GM18873 (cell line): ENCODE data around the gene SLC9A8.

Source experiments
- ATAC-seq: cut with Tn5 transposase; IDR thresholded peaks from one replicate; pipeline ENCODE4 v1.9.1; 2021; ENCODE audit warnings: mild to moderate bottlenecking, moderate library complexity, moderate number of reproducible peaks; ENCODE audit not compliant: unreplicated experiment, low FRiP score

The SLC9A8 gene

DNA sequence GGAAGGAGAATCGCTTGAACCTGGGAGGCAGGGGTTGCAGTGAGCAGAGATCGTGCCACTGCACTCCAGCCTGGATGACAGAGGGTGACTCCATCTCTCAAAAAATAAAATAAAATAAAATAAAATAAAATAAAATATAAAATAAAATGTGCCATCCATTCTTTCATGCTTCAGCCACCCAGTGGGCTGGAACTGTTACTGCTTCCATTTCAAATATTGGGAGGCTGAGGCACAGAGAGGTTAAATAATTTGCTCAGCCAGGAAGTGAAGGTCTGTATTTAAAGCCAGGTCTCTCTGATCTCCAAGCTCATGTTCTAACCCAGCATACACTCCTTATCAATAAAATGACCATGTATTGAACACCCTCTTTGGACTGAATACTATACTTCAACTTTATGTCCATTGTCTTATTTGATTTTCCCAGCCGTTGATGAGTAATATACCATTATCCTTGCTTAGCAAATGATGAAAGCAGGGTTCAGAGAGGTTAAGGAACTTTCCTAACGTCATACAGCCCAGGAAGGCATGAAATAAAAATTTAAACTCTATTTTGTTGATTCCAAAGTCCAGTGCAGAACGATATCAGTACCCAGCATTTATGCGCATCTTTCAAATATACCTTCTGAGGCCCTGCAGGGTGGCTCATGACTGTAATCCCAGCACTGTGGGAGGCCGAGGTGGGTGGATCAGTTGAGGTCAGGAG lies 25.8 kb upstream of the SLC9A8 start:
- no peak for ATAC-seq

DNA sequence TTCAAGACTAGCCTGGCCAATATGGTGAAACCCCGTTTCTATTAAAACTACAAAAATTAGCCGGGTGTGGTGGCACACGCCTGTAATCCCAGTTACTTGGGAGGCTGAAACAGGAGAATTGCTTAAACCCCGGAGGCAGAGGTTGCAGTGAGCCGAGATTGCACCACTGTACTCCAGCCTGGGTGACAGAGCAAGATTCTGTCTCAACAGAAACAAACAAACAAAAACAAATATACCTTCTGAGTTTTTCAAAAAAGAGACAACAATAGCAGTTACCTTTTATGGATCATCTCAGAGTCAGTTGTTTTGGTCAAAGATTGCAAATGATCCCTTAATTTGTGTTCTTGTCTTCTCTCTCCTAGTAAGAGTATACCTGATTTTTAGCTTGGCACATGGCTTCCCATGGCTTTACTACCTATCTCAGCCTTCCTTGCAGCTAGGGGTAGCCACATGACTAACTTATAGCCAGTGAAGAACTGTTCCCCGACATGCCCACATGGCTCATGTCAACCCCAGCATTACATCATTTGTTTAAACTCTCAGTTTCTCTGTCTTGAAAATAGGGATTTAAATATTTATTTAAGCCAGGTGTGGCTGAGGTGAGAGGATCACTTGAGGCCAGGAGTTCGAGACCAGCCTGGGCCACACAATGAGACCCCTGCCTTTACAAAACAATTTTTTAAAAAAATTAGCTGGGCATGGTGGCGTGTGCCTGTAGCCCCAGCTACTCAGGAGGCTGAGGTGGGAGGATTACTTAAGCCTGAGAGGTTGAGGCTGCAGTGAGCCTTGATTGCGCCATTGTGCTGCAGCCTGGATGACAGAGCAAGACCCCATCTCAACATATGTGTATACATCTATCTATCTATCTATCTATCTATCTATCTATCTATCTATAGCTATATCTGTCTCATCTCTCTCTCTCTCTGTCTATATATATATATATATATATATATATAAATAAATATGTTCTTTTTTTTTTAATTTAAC lies 25.0 kb upstream of the SLC9A8 start:
- no peak for ATAC-seq

DNA sequence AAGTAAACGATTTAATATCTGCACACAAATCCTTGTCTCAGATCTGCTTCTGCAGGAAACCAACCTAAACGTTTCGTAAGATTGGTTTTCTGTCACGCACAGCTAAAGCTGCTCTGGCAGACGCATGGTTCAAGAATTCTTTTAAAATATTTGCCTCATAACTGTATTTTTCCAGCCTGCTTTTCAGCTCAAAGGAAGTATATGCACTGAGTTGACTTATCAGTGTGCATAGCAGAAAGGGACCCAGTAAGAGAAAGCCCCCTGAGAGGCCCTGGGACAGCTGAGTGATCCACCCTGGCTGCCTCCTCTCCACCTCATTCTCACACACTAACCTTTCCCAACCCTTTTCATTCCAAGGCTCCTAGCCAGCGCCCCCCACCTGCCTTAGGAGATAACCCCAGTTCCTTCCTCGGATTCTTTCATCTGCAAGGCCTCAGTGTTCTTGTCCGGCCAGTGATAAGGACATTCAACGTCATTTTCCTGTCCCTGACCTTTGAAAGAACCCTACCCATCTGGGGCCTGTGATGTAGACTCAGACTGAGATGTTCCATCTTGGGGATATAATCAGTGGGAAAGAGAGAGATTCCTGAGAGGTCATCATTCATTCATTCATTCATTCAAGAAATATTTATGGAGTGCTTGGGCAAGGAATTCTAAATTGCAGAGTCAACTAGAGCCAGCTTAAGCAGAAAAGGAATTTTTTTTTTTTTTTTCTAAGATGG lies 22.4 kb upstream of the SLC9A8 start:
- ATAC-seq = no peak

DNA sequence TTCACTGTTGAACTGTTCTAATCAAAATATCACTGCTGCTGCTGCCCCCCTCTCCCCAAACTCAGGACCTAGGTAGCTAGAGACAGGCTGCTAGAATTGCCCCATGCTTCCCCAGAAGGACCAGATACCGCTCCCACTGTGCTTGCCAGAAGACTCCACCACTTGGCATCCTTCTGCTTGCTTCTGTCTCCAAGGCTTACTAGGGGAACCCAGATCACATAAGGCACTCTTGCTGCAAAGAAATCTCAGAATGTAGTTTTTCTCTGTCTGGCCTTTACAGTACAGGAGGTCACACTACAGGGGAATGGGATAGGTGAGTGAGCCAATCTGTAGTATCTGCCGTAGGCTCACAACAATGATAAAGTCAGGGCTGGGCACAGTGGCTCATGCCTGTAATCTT lies 21.5 kb upstream of the SLC9A8 start:
- no peak for ATAC-seq

DNA sequence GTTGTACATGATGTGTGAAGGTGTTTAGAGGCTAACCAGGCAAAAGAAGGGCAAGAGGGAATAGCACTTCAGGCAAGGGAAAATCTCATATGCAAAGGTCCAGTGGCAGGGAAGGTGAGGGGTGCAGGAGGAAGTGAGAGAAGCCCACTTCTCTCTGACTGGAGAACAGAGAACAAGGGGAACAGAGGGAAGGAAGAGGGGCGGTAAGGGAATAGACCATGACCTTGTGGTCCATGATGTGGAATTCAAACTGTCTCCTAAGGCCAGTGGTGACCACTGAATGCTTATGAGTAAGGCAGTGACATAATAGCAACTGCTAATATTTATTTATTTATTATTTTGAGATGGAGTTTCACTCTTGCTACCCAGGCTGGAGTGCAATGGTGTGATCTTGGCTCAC lies 20.6 kb upstream of the SLC9A8 start:
- ATAC-seq = no peak

DNA sequence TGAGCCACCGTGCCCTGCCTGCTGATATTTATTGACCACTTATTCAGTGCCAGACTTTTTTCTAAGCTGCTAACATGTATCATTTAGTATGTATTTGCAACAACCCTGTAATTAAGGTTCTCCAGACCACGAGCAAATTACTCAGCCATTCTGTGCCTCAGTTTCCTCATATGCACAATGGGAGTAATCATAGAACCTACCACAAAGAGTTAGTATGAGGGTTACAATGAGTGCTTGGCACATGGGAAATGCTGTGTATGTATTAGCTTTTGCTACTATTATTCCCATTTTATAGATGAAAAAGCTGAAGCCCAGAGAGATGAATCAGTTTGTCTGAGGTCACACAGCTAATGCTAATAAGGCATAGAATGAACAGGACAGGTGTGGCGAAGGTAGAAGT lies 20.0 kb upstream of the SLC9A8 start:
- no peak for ATAC-seq

DNA sequence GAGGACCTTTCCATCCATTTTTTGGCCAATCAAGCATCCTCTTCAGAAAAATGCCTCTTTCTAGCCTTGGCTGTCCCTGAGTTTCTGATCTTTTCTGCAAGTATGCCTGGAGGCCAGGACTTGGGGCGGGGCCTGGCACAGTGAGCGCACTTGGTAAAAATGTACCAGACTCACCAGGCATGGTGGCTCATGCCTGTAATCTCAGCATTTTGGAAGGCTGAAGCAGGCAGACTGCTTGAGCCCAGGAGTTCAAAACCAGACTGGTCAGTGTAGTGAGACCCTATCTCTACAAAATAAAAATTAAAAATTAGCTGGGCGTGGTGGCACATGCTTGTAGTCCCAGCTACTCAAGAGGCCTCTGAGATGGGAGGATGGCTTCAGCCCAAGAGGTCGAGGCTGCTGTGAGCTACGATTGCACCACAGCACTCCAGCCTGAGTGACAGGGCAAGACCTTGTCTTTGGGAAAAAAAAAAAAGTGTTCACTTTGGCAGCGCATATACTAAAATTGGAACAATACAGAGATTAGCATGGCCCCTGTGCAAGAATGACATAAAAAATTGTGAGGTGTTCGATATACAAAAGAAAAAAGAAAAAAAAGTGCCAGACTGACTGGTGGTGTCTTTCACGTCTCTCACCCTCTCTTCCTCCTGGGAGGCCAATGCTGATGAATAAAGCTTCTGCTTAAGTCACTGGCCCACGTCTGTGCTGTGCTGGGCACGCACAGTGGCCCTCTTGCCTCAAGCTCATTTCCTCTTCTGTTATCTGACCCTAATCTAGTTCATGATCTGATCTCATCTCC lies 18.1 kb upstream of the SLC9A8 start:
- no peak for ATAC-seq

DNA sequence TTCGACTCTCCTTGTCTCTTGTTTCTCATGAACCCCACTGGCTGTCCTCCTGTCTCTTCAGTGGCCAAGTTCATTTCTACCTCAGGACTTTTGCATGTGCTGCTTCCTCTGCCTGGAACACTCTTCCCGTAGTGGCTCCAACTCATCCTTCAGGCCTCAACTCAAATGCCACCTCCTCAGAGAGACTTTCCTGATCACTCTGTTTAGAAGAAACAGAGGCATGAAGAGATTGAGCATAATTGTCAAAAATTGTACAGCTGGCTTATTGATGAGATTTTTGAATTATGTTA lies 17.5 kb upstream of the SLC9A8 start:
- no peak for ATAC-seq

DNA sequence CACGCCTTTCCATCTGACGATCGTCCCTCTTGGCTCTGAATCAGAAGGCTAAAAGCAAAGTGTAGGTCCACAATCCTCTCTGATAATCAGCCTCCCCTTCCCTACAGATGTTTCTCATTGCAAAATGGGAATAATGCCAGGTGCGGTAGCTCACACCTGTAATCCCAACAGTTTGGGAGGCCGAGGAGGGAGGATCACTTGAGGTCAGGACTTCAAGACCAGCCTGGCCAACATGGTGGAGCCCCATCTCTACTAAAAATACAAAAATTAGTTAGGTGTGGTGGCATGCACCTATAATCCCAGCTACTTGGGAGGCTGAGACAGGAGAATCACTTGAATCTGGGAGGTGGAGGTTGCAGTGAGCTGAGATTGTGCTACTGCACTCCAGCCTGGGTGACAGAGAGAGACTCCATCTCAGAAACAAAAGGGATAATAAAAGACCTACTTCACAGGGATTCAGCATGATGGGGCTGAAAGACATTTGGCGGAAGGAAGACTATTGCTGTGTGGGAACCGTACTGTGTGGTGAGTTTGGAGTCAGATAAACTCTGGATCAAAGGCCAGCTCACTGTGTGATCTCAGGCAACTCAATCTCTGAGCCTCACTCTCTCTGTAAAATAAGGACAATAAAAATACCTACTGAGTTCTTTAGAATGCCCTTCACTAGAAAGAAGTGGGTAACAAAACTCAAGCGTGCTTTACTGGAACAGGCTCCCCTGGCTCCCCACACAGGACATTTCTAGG lies 15.9 kb upstream of the SLC9A8 start:
- ATAC-seq = no peak

DNA sequence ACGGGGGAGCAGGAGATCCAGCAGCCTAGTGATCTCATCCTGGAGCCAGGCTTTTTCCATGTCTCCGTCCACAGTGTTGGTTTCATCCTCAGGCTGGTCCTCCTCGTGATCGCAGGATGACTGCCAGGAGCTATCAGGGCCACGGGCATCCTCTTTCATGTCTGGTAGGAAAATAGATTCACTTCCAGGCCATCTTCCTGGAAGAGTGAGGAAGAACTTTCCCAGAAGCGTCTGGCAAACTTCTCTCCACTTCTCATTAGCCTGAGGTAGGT lies 15.3 kb upstream of the SLC9A8 start:
- no peak for ATAC-seq

DNA sequence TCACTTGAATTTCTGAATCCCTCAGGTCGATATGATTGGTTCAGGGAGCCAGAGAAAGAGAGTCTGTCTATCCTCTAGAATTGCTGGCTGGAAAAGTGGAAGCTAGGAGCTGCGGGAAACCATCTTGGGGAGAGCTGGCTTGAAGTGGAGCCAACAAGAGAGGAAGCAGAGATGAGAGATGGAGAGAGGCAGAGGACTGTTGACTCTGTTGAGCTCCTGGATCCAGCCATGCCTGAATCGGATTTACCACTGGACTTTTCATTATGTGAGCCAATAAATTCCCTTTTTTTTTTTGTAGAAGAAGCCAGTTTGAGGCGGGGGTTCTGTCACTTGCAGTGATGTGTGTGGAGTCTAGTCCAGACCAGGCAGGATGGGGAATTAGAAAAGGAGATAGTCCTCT lies 13.9 kb upstream of the SLC9A8 start:
- ATAC-seq = no peak

DNA sequence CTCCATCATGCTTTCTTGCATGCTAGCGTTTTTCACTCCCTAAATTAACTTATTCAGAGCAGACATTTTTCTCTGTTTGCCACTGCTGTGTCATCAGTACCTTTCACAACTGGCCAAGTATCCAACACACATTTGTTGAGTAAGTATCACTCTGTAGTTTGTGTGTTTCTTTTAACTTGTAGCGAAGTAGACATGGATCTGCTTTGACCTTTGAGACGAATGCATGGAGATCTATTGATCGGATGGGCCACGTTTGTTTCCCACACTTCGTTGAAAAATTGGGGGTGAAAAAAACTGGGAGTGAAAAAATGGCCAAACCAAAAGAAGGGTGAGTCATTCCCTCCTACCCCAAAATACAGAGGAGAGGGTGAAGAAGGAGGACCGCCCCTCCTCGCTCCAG lies 12.9 kb upstream of the SLC9A8 start:
- no peak for ATAC-seq

DNA sequence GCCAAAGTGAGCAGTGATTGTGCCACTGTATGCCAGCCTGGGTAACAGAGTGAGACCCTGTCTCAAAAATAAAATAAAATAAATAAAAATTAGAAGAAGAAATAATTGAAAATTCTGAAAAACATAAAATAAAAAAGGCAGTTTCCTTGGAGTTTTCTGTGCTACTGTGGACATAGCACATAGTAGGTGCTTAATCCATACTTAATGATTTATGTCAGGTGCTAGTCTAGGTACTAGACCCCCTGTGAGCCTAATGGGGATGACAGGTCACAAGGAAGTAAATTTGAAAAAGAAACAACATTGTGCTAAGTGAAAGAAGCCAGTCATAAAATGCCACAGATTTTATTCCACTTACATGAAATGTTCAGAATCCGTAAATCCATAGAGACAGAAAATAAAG lies 9.2 kb upstream of the SLC9A8 start:
- ATAC-seq = no peak

DNA sequence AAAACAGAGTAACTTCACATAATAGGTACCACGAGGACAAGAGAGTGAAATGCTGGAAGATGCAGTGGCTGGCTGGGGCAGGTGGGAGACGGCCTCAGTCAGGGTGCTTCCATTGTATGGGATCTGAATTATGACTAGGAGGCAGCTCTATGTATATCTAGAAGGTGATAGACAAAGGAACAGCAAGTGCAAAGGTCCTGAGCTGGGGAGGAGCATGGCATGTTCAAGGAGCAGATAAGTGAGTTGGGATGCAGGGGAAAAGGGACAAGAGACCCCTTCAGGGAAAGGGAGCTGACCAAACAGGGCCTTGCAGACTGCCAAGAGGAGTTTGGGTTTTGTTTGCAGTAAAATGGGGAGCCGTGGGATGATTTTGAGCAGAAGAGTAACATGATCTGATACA lies 8.3 kb upstream of the SLC9A8 start:
- ATAC-seq = no peak

DNA sequence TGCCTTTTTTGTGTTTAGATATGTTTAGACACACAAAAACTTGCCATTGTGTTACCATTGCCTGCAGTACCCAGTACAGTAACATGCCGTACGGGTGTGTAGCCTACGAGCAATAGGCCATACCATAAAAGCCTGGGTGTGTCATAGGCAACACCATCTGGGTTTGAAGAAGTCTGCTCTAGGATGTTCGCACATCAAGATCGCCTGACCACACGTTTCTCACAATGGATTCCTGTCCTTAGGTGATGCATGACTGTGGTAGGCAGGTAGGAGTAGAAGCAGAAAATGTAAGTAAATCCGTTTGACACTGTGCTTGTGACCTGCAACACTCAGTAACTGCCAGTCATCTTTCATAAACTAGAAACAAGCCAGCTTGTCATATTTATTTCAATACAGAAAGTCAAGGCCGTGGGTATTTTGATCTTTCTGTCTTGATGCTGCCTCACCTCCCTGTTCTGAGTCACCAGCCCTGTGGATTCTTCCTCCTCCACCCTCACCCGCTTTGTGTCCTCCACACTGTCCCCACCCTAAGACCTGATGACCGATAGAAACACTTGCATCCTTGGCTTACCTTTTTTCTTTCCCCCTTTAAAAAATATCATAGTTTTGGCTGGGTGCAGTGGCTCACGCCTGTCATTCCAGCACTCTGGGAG lies 7.3 kb upstream of the SLC9A8 start:
- peak; percentile 40 for ATAC-seq

DNA sequence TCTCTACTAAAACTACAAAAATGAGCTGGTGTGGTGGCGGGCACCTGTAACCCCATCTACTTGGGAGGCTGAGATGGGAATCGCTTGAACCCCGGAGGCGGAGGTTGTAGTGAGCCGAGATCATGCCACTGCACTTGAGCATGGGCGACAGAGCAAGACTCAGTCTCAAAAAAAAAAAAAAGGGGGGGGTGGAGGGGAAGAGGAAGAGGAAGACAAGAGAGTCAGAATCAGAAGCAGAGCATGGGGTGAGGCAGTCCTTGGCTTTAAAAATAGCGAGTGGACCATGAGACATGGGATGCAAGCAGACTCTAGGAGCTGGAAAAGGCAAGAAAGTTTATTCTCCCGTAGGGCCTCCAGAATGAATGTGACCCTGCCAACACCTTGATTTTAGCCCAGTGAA lies 3.9 kb upstream of the SLC9A8 start:
- no peak for ATAC-seq

DNA sequence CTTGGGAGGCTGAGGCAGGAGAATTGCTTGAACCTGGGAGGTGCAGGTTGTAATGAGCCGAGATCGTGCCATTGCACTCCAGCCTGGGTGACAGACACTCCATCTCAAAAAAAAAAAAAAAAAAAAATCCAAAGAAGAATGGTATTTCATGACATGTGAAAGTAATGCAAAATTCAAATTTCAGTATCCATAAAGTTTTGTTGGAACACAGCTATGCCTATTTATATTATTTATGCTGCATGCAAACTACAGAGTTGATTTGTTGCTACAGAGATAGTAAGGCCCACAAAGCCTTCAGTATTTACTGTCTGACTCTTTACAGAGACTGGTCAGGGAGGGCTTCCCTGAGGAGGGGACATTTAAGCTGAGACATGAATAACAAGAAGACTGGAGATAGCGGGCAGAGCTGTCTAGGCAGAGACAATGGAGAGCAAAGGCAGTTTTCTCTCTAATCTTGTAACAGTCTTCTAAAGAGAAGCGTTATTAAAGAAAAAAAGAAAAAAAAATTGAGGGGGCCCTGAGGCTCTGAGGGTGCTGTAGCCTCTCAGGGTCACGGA lies 2.7 kb upstream of the SLC9A8 start:
- no peak for ATAC-seq

DNA sequence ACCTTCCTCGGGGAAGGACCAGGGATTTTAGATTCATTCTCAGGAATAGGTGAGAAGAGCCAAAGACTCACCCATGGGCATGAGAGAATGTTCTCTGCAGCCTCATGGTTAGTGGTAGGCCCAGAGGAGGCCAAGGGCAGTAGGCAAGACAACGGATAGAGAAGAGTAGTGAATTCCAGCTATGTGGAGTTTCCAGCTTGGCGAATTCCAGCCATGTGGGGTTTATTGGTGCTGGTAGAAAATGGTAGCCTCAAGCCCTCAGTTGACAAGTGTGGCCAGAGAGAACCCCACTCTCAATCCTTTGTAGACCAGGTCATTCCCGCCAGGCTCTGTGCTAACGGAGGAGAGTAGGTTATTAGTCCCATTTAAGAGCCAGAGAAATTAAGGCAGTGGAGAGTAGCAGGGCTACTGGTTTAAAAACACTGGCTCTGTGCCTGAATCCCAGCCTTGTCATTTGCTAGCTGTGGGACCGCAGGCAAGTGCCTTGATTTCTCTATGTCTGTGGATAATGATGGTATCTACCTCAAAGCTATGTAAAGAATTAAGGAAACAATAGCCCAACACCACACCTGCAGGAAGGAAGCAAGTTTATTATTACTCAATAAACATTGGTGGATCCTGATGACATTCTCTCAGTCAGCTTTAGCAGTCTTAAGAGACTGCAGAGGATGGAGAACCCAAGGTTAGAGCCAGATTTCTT lies 2.0 kb upstream of the SLC9A8 start:
- no peak for ATAC-seq
